Naive thymus-derived CD8-positive, alpha-beta T cell (primary cell): ENCODE measurements around the gene GPX4. TPM values are rescaled to one million over a fixed set of nuclear protein-coding genes. Genes with fewer than 3 reads are reported as not detected.
A peak's percentile ranks its signal among the peaks of the same experiment; 100 is the strongest.

Source experiments
- ATAC-seq, 2 donors: fragments of 150-1000 bp; cut with Tn5 transposase in 1 of 2; sonication (Bioruptor Pico), chemical (Tn5 transposase) in 1 of 2; 1 replicate in 1 of 2; 2 replicates in 1 of 2; pipeline ENCODE4 v1.10.0; 2021; ENCODE audit warnings: mild to moderate bottlenecking in 2 of 2, moderate library complexity in 2 of 2
- POLR2A ChIA-PET: fragments of 350-600 bp; sonication (Branson Sonifier 250); formaldehyde crosslinking; loops from one replicate; lab custom pipeline; 2021; ENCODE audit warnings: antibody characterized with exemption; lab: Charles Lee
- DNase-seq, 10 donors: peaks; one replicate each; pipeline versions ENCODE4 v3.0.0 to v3.0.0-alpha.2; 2020 to 2022
- H3K27ac Mint-ChIP-seq, 10 donors: one replicate each; pipeline ENCODE4 v1.8.0; 2020 to 2022; ENCODE audit warnings: mild to moderate bottlenecking in 10 of 10, mixed read lengths in 10 of 10, moderate library complexity in 4 of 10, inconsistent platforms in 1 of 10
- H3K27me3 Mint-ChIP-seq, 5 donors: one replicate each; pipeline ENCODE4 v1.8.0; 2021 to 2022; ENCODE audit warnings: mixed read lengths in 5 of 5
- H3K36me3 Mint-ChIP-seq, 3 donors: one replicate each; pipeline ENCODE4 v1.8.0; 2020 to 2022; ENCODE audit warnings: mixed read lengths in 3 of 3, mild to moderate bottlenecking in 2 of 3, inconsistent platforms in 1 of 3
- H3K4me1 Mint-ChIP-seq, 4 donors: one replicate each; pipeline ENCODE4 v1.8.0; 2021 to 2022; ENCODE audit warnings: mixed read lengths in 4 of 4
- H3K4me3 Mint-ChIP-seq, 10 donors: one replicate each; pipeline ENCODE4 v1.8.0; 2020 to 2022; ENCODE audit warnings: mild to moderate bottlenecking in 10 of 10, mixed read lengths in 10 of 10, moderate library complexity in 6 of 10, inconsistent platforms in 1 of 10
- H3K9me3 Mint-ChIP-seq, 9 donors: one replicate each; pipeline ENCODE4 v1.8.0; 2020 to 2022; ENCODE audit warnings: mixed read lengths in 9 of 9, mild to moderate bottlenecking in 3 of 9, inconsistent platforms in 1 of 9, moderate library complexity in 1 of 9
- polyA plus RNA-seq, 3 donors: library from polyadenylated mRNA; unstranded; fragments of 300-500 nt; fragmentation: Illumina TruSeq; gene quantifications; one replicate each; pipeline ENCODE4 v1.2.3, GENCODE V29; 2021
- total RNA-seq, 8 experiments: library from RNA in 2 of 8; stranded (reverse) in 2 of 8; gene quantifications; one replicate each; pipeline ENCODE4 v1.2.3 and lab custom pipeline; 2021 to 2026

Gene GPX4
- total and polyA plus RNA-seq, 5 experiments from 2014 or later = 207 to 465 (median 370) TPM

DNA sequence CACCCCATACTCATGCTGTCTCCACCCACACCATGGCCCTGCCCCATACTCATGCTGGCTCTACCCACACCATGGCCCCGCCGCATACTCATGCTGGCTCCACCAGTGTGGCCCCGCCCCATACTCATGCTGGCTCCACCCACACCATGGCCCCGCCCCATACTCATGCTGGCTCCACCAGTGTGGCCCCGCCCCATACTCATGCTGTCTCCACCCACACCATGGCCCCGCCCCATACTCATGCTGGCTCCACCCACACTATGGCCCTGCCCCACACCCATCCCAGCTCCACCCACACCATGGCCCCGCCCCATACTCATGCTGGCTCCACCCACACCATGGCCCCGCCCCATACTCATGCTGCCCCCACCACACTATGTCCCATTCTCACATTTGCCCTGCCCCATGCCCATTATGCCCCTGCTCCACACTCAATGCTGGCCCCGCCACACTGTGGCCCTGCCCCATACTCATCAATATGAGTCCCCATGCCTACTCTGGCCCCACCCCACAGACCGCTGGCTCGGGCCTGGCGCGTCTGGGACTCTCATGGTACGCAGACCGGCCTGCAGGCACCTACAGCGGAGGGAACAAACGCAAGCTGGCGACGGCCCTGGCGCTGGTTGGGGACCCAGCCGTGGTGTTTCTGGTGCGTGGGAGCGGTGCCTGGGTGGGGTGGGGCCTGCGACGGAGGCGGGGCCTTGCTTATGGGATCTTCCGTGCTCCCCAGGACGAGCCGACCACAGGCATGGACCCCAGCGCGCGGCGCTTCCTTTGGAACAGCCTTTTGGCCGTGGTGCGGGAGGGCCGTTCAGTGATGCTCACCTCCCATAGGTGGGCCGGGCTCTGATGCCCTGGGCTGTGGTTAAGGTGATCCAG lies 40.5 kb upstream of the GPX4 start:
- peak overlapping the region in 3 of 10 donors; percentile 24 to 92 (median 42) for H3K4me3 Mint-ChIP-seq
- DNase-seq (peak in 9 of 10 donors; percentile 41 to 71 (median 62)), ATAC-seq (no peak)
- peaks cover 9 to 37% (median 30%) of the 10 kb centered on the region in 4 donors for H3K4me1 Mint-ChIP-seq
- peaks cover 0 to 18% (median 13%) of the 10 kb centered on the region in 3 donors for H3K36me3 Mint-ChIP-seq
- peak overlapping the region in 2 of 10 donors; percentile 44 to 70 for H3K27ac Mint-ChIP-seq
- H3K27me3 Mint-ChIP-seq = no peaks in the 10 kb centered on the region
- POLR2A ChIA-PET = interaction anchor here (0.7 to 31.7 kb wide), 6 partner anchors 8 to 528 kb away, joined by 4 to 2279 read pairs (median 694); partner anchors contain the start of genes ABCA7, CNN2, GPX4 and POLR2E
- peaks cover 0 to 13% (median 0%) of the 10 kb centered on the region in 9 donors for H3K9me3 Mint-ChIP-seq

GRCh38 chr19:1063909-1064660 lies 39.7 kb upstream of the GPX4 start:
- DNase-seq (peak in 2 of 10 donors; percentile 4 to 62), ATAC-seq (no peak)
- Mint-ChIP-seq H3K9me3 (peaks cover 0 to 8% (median 0%) of the 10 kb centered on the region in 9 donors), H3K27ac (peak overlapping the region in 4 of 10 donors; percentile 20 to 59 (median 44)), H3K36me3 (peaks cover 0 to 20% (median 13%) of the 10 kb centered on the region in 3 donors), H3K4me3 (peak overlapping the region in 4 of 10 donors; percentile 26 to 92 (median 45)), H3K27me3 (no peaks in the 10 kb centered on the region), H3K4me1 (peaks cover 12 to 41% (median 31%) of the 10 kb centered on the region in 4 donors)
- POLR2A ChIA-PET = interaction anchor here (0.9 to 31.7 kb wide), 11 partner anchors 8 to 80 kb away, joined by 3 to 2279 read pairs (median 27); partner anchors contain the start of genes ABCA7, CNN2, GPX4 and POLR2E

- ATAC-seq (peak; percentile 21 to 30), DNase-seq (peak in 9 of 10 donors; percentile 59 to 78 (median 68))
- peaks cover 0 to 2% (median 0%) of the 10 kb centered on the region in 9 donors for H3K9me3 Mint-ChIP-seq
- H3K4me3 Mint-ChIP-seq = peak overlapping the region; percentile 40 to 92 (median 74)
- peaks cover 16 to 46% (median 34%) of the 10 kb centered on the region in 4 donors for H3K4me1 Mint-ChIP-seq
- H3K36me3 Mint-ChIP-seq = peaks cover 0 to 22% (median 9%) of the 10 kb centered on the region in 3 donors
- no peaks in the 10 kb centered on the region for H3K27me3 Mint-ChIP-seq
- POLR2A ChIA-PET = interaction anchor here (0.6 to 31.7 kb wide), 14 partner anchors 9 to 204 kb away, joined by 3 to 2279 read pairs (median 11); partner anchors contain the start of genes ABCA7, CIRBP, CNN2 and GPX4
- peak overlapping the region in 9 of 10 donors; percentile 76 to 94 (median 91) for H3K27ac Mint-ChIP-seq
Measured at GRCh38 chr19:1064661-1065605, 38.9 kb upstream of the GPX4 start.

DNA sequence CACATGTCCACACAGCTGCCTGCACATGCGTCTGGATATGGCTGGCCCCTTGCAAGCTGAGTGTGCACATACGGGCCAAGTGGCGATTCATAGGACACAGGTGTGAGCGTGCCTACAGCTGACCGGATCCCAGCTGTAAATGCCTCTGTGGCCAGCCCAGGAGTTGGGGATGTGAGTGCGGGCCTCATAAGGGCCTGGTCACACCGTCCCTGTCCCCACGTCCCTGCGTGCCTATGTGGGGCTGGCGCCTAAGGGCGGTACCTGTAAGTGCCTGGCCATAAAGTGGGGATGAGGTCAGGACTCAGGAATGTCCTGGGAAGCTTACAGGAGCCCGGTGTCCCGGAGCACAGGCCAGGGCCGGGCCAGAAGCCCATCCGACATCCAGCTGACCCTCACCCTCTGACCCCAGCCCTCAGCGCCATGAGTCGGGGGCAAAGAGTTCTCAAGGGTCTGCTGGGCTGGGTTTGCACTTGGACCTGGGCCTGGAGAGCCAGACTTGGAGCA lies 38.1 kb upstream of the GPX4 start:
- Mint-ChIP-seq H3K27me3 (no peaks in the 10 kb centered on the region), H3K4me1 (peaks cover 16 to 46% (median 36%) of the 10 kb centered on the region in 4 donors), H3K27ac (peak overlapping the region in 9 of 10 donors; percentile 66 to 97 (median 81)), H3K9me3 (peaks cover 0 to 2% (median 0%) of the 10 kb centered on the region in 9 donors), H3K36me3 (peaks cover 0 to 25% (median 11%) of the 10 kb centered on the region in 3 donors), H3K4me3 (peak overlapping the region; percentile 42 to 92 (median 69))
- POLR2A ChIA-PET = interaction anchor here (0.6 to 31.7 kb wide), 15 partner anchors 10 to 390 kb away, joined by 3 to 2279 read pairs (median 15); partner anchors contain the start of genes ABCA7, CIRBP, CNN2 and GPX4
- ATAC-seq (no peak), DNase-seq (peak in 2 of 10 donors; percentile 4 to 58)

GRCh38 chr19:1066251-1066747 lies 37.5 kb upstream of the GPX4 start:
- Mint-ChIP-seq H3K27ac (peak overlapping the region in 7 of 10 donors; percentile 74 to 97 (median 91)), H3K36me3 (peaks cover 0 to 26% (median 11%) of the 10 kb centered on the region in 3 donors), H3K9me3 (peaks cover 0 to 2% (median 0%) of the 10 kb centered on the region in 9 donors), H3K27me3 (no peaks in the 10 kb centered on the region), H3K4me1 (peaks cover 16 to 46% (median 38%) of the 10 kb centered on the region in 4 donors), H3K4me3 (peak overlapping the region; percentile 72 to 92 (median 79))
- POLR2A ChIA-PET = interaction anchor here (0.6 to 31.7 kb wide), 23 partner anchors 11 to 1022 kb away, joined by 3 to 2279 read pairs (median 8); partner anchors contain the start of genes ABCA7, CIRBP, CNN2 and GPX4
- ATAC-seq (no peak), DNase-seq (peak in 2 of 10 donors; percentile 15 to 65)

DNA sequence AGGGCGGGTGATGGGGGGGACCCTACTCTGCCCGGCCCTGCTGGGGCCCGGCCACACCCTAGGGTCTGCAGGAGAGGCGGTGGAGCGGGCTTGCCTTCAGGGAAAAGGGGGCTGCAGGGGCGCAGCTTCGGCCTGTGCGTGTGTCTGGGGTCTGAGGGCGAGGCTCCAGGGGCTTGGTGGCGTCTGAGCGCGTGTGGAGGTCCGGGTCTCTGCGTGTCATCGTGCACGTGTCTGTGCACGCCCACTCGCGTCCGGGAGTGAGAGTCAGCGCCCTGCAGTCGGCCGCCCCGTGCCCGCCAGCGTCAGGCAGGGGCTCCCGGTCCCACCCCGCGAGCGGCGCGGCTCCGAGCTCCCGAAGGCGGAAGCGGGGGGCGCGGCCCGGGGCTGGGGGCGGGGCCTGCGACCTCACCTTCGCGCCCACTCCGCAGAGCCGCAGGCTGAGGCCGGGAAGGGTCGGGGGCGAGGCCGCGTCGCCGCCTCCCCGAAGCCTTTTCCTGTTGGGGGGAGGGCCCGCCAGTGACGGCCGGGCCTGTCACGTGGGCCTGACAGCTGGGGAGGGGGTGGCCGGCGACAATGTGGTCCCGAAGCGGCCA lies 37.0 kb upstream of the GPX4 start, which contains the start of gene ARHGAP45:
ARHGAP45 (plus strand) TSS at position 420 of the 593 bp plus-strand sequence. CDS start 239 bp downstream, outside the sequence.
- no peaks in the 10 kb centered on the region for H3K9me3 Mint-ChIP-seq

DNA sequence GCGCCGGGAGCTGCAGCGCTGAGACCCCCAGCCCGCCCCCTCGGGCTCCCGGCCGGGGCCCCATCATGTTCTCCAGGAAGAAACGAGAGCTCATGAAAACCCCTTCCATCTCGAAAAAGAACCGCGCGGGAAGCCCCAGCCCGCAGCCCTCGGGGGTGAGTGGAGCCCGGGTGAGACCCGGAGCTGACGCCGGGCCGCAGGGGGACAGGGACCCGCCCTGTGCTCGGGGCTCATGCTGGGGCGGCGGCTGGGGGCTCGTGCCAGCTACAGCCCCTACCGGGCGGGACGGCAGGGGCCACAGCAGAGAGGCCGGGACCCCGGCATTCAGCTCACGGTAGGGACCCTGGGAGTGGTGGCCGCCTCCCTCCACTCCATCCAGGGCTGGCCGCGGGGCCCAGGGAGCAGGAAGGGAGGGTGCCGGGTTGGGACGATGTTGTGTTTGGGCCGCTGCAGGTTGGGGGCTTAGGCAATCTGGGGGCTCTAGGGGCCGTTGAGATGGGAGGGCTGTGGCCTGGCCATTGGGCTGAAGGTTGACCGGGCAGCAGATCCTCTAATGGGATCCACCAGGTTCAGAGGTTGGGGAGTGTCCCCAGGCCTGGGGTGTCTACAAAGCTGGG lies 36.3 kb upstream of the GPX4 start:
- H3K36me3 Mint-ChIP-seq = peaks cover 0 to 35% (median 17%) of the 10 kb centered on the region in 3 donors
- H3K27me3 Mint-ChIP-seq = no peaks in the 10 kb centered on the region
- POLR2A ChIA-PET = interaction anchor here (0.5 to 31.7 kb wide), 35 partner anchors 12 to 1975 kb away, joined by 3 to 2279 read pairs (median 6); partner anchors contain the start of genes ABCA7, ATP5F1D, CIRBP and CNN2
- H3K4me1 Mint-ChIP-seq = peaks cover 21 to 56% (median 47%) of the 10 kb centered on the region in 4 donors
- peak overlapping the region; percentile 89 to 99 (median 92) for H3K4me3 Mint-ChIP-seq
- ATAC-seq (peak; percentile 56 to 67), DNase-seq (peak; percentile 60 to 90 (median 86))
- peak overlapping the region; percentile 89 to 99 (median 97) for H3K27ac Mint-ChIP-seq
- no peaks in the 10 kb centered on the region for H3K9me3 Mint-ChIP-seq

More for the DNA sequence above, 37.0 kb upstream of the GPX4 start, which contains the start of gene ARHGAP45:
- peak within 1 kb of the TSS; percentile 89 to 99 (median 92) for H3K4me3 Mint-ChIP-seq
- ATAC-seq (peak; percentile 53 to 58), DNase-seq (peak; percentile 79 to 94 (median 87))
- peak within 1 kb of the TSS; percentile 89 to 99 (median 97) for H3K27ac Mint-ChIP-seq
- H3K27me3 Mint-ChIP-seq = no peaks in the 10 kb centered on the region
- H3K4me1 Mint-ChIP-seq = peaks cover 19 to 50% (median 41%) of the 10 kb centered on the region in 4 donors
- POLR2A ChIA-PET = interaction anchor here (0.5 to 31.7 kb wide), 32 partner anchors 11 to 1976 kb away, joined by 3 to 2279 read pairs (median 6); partner anchors contain the start of genes ABCA7, ATP5F1D, CIRBP and CNN2
- H3K36me3 Mint-ChIP-seq = peaks cover 0 to 29% (median 14%) of the 10 kb centered on the region in 3 donors

- POLR2A ChIA-PET = interaction anchor here (0.5 to 31.7 kb wide), 29 partner anchors 13 to 984 kb away, joined by 3 to 2279 read pairs (median 7); partner anchors contain the start of genes ABCA7, ATP5F1D, CIRBP and CNN2
- H3K27ac Mint-ChIP-seq = peak overlapping the region; percentile 89 to 99 (median 97)
- H3K27me3 Mint-ChIP-seq = no peaks in the 10 kb centered on the region
- H3K4me1 Mint-ChIP-seq = peaks cover 26 to 64% (median 55%) of the 10 kb centered on the region in 4 donors
- H3K36me3 Mint-ChIP-seq = peaks cover 0 to 43% (median 23%) of the 10 kb centered on the region in 3 donors
- DNase-seq (peak; percentile 66 to 95 (median 84)), ATAC-seq (peak; percentile 10 to 30)
- peak overlapping the region; percentile 89 to 99 (median 92) for H3K4me3 Mint-ChIP-seq
- H3K9me3 Mint-ChIP-seq = no peaks in the 10 kb centered on the region
Measured at GRCh38 chr19:1068009-1069001, 35.5 kb upstream of the GPX4 start.
